Measurements from ENCODE around the gene FOXA3.

FOXA3 gene

DNA sequence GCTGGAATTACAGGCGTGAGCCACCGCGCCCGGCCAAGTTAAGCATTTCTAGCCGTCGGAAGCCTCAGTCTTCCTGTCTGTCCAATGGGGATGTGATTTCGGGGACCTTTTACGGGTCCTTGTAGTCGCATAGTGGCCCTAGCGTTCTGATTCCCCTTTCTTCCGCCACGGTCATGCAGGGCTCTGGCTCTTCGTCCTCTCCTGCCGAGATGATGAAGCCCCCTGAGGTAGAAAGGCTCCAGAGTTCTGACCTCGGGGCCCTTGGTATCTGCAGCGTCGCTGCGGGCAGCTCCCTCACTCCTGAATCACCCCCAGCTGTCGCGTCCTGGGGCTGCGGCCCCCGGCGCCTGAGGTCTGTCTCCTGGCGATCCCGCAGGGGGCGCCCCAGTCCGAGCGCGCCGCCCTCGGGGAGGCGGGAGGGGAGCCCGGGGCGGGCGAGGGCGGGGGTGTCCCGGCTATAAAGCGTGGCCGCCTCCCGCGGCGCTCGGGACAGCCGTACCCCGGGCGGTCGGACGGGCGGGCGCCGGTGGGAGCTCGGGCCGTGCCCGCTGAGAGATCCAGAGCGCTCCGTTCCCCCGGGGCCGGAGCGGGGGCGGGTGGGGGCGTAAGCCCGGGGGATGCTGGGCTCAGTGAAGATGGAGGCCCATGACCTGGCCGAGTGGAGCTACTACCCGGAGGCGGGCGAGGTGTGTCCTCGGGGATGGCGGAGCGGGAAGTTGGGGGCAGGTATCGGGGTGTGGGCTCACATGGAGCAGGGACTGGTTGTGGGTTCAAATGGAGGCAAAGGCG, at the start of gene FOXA3:
Gene FOXA3, plus strand, starts transcription at position 487 of the 789 bp plus-strand sequence. Its CDS starts 131 bp downstream, at position 618.
- DNase-seq (ENCODE audit: low read depth): peak; percentile 43

DNA sequence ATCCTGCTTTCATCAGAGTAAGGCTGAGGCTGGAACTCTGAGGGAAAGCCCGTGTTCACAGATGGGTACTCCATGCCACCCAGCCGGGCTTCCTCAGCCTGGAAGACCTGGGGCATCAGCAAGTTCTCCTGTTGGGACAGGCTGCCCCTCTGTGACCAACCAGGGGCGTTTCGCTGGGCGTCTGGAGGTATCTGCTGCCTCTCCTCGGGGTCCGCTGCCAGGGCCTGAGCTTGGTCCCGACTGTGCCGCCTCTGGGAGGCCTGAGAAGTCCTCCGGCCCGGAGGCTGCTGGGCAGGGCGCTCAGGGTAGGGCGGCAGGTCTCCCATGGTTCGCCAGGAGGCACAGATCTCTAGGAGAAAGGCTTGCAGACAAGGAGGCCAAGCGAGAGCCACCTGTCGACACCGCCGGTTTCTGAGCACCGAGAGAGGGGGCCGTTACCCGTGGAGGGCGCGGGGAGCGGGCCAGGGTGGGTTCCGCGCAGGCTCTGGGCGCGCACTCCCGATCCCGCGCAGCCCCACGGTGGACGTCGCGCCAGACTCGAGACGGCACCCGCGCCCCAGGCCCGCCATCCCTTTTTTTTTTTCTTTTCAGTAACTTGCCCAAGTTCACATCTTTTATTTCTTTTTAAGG, 49.2 kb upstream of the FOXA3 start, which contains the start of gene RSPH6A:
Gene RSPH6A, minus strand, starts transcription at position 458 of the 630 bp plus-strand sequence. Its CDS starts 132 bp downstream, at position 326.
- DNase-seq (ENCODE audit: low read depth): no peak

DNA sequence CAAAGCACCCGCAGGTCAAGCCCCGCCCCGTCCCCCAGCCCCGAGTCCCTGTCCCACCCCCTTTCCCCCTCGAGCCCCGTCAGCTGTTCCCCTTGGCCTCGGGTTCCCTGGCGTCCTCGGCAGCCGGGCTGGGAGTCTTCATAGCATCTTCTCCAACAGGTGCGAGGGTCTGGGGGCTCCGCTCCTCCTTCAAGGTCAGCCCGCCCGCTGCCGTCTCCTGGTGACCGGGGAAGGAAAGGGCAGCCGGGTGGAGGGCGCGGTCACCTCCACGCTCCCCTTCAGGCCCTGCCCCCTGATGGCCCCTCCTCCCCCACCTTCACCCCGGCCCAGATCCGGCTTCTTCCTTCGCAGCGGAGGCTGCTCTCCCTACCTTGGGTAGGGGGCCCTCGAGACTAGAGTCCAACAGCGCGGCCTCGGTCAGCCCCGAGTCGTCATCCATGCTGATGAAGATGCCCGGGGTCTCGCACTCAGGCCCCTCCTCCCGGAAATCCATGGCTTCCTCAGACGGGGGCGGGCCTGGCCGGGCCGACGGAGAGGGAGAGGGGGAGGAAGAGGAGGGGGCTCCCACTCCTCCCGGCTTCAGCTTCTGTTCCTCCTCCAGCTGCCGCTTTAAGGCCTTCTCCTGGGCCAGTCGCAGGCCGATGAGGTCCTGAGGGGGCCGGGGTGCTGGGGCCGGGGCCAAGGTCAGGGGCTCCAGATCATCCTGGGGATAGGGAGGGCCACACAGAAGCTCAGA, 48.5 kb upstream of the FOXA3 start:
- no peak for DNase-seq (ENCODE audit: low read depth)

DNA sequence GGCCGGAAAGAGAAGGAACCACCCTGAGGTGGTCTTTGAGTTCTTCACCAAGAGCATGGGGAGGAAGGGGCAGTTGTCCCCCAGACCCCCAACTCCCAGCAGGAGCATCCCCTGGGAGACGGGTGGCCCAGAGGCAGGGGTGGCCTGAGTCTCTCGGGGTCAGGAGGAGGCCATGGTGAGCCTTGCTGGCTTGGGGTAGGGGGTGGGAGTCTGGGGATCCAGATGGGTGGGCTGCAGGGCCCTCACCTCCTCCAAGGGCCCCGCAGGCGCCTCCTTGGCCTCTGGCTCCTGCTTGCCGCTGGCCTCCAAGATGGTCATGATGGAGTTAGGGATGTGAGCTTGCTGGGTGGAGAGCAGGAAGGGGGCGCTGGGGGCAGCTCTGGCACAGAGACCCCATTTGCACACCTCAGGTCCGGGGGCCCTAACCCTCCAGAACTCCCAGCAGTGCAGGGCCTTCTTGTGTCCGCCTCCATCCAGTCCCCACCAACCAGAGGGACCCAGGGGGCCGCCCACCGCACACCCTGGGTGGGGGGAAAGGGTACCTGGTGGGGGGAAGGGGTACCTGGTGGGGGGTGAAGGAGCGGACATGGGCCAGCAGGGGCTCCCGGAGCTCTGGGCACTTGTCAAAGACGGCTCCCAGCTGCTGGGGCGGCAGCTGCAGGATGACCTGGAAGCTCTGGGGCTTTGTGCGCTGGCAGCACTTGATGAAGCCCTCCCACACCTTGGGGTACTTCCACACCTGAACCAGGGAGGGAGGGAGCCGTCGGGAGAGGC, 47.7 kb upstream of the FOXA3 start:
- DNase-seq (ENCODE audit: low read depth): no peak

DNA sequence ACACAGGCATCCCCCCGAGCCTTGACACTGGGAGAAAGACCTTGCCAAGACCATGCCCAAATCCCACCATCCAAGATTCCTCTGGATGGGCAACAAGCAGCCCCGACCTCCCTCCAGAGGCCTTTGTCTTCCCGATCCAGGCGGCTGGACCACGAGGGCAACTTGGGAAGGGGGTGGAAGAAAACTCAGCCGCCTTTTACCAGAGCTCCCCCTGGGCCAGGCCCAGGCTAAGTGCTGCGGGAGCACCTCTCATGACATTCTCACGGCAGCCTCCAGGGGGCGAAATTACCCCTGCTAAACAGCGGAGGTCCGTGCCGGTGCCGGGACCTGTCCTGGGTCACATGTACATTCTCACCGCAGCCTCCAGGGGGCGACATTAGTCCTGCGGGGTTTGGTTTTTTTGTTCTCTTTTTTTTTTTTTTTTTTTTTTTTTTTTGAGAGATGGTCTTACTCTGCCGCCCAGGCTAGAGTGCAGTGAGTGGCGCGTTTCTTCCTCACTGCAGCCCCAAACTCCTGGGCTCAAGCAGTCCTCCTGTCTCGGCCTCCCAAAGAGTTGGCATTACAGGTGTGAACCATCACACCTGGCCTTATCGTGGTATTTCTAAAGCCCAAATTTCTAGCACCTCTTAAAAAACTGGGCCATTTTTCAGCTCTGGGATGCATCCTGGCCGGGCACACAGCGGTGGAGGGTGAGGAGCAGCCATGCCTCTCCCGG, 47.0 kb upstream of the FOXA3 start:
- DNase-seq (ENCODE audit: low read depth): peak; percentile 84

DNA sequence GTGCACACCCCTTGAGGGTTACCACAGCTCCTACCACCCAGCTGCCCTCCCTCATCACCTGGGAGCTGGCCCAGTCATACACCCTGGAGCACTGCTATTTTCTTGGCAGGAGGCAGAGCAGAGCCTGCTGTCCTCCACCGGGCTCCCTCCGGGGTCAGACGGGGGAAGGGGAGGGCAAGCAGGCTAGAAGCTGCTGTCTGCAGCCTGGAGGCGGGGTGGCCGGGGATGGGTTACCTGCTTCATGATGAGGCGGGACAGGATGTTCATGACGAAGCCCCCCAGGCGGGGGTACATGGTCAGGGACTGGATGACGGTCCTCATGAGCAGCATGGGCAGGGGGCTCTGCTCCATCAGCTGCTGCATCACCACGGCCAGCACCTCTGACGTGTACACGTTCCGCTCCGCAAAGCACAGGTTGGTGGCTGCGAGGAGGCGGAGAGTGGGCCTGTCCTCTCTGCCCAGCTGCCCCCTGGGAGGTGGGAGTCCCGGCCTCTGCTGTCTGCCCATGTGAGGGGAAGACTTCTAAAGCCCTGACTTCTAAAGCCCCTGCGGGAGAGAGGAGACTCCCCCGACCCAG, 46.3 kb upstream of the FOXA3 start:
- DNase-seq (ENCODE audit: low read depth): no peak

DNA sequence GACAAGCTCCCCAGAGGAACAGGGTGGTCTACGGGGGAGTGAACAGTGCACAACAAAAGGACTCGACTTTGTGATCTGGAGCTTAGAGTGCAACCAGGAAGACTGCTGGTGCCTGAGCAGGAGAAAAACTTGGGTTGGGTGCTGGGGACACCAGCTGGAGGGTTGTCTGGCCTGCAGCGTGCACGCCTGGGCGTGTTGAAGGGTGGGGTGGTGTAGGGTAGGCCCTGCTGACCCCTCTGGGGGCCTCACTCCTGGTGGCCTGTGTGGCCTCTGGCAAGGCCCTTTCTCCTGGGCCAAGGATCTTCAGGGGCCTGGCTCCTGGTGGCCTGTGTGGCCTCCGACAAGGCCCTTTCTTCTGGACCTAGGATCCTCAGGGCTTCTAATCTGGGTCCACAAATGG, 44.4 kb upstream of the FOXA3 start:
- no peak for DNase-seq (ENCODE audit: low read depth)

DNA sequence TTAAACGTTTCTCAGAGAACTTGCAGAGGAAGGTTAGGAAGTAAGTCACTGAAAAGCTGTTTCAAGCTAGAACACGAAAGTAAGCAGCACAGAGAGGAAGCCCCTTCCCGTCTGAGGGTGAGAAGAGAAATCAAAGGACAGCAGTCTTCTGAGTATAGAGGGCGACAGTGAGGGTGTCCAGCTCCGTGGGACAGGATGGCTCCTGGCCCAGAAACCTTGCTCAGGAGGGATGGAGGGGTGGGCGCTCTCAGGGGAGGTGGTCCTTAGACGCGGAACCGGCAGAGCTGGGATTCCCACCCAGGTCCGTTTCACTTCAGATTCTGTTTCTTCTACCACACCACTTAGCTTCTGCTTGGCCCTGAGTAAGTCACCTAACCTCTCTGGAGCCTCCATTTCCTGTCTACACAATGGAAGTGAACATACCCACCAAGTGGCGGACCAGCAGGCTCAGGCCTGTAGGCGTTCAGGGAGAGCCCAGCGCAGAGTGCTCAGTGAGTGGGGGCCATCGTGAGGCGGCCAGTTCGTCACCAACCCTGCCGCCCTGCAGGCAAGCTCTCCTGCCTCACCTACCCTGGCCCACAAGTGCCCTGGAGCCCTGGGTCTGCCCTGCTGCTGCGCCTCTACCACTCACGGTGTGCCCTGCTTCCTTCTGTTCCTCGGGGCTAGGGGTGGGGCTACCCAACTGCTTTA, 43.6 kb upstream of the FOXA3 start:
- DNase-seq (ENCODE audit: low read depth): no peak

DNA sequence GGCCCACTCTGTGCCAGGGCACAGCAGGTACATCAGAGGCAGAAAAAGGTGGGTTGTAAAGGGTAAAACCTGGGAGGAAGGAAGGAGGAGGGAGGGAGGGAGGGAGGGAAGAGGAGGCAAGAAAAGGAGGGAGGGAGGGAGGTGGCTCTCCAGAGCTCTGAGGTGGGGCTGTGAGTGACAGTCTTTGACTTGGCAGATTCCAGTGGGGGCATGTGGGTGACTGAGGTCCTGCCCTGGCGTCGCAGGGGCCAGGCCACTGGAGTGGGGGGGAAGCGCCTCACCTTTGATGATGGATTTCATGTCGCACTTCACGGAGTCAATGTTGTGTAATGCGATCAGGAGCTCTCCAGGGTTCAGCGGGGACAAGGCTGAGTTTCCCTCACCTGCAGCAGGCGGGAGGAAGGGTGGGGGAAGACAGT, 43.0 kb upstream of the FOXA3 start:
- no peak for DNase-seq (ENCODE audit: low read depth)

DNA sequence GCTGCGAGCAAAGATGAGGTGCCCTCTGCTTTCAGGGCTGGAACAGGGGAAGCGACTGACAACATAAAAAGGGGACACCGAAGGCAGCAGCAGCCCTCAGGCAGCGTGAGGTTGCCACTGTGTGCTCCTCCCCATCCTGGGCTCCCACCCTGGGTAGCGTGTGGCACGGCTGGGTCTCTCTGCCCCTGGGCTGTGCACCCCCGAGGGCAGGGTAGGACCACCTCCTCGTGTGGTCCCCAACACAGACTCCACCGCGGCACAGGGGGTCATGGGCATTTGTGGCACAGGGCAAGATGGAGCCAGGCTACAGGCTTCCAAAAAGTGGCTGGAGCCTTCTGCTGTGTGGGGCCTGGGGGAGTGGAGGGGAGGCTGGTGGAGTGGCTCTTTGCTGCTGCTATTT, 42.6 kb upstream of the FOXA3 start:
- DNase-seq (ENCODE audit: low read depth): no peak

DNA sequence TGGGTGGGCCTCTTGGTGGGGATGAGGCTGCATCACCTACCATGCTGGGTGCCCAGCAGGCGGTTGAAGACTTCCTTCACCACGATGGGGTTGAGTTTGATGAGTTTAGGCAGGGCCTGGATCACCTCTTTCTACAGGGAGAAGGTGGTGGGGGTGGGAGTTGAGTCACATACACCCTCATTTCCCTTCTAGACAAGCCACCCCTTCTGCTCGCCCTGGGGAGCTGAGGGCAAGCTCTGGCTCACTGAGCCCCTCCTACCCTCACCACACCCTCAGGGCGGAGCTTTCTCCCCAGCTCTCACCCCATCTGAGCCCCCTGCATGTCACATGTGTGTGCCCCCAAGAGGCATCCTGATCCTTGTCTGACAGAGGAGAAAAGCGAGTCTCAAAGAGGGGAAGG, 41.4 kb upstream of the FOXA3 start:
- no peak for DNase-seq (ENCODE audit: low read depth)

DNA sequence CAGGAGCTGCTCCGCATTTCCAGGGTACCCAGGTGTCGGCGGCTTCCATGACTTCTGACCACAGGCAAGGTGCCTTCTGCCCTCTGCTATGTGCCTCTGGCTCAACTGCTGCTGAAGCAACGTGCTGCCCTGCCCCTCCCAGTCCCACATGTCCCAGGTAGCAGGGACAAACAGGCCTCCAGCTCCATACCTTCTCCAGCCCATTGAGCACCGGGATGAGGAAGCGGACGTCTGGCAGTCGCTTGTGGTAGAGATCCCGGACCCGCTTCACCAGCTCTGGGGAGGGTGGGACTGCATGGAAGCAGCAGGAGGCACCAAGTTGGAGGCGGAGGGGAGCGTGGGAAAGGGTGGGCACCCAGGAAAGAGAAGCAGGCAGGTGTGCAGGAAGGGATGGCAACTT, 40.9 kb upstream of the FOXA3 start:
- no peak for DNase-seq (ENCODE audit: low read depth)

DNA sequence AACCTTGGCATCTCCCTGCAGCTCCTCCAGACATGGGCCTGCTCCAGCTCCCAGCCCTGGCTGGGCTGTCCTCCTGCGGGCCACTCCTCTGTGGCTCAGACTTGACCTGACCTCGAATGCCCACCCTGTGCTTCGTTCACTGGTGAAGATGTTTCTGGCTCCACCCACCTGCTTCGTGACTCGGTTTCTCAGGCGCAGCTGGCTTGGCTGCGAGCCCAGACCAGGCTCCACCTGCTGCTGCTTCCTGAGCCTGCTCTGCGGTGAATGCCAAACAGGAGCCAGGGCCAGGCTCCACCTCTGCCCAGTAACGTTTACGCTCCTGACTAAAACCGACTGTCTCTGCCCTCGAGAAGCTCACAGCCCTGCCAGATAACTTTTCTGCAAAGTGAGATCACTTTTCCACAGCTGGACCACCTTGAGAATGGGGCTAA, 40.1 kb upstream of the FOXA3 start:
- no peak for DNase-seq (ENCODE audit: low read depth)

DNA sequence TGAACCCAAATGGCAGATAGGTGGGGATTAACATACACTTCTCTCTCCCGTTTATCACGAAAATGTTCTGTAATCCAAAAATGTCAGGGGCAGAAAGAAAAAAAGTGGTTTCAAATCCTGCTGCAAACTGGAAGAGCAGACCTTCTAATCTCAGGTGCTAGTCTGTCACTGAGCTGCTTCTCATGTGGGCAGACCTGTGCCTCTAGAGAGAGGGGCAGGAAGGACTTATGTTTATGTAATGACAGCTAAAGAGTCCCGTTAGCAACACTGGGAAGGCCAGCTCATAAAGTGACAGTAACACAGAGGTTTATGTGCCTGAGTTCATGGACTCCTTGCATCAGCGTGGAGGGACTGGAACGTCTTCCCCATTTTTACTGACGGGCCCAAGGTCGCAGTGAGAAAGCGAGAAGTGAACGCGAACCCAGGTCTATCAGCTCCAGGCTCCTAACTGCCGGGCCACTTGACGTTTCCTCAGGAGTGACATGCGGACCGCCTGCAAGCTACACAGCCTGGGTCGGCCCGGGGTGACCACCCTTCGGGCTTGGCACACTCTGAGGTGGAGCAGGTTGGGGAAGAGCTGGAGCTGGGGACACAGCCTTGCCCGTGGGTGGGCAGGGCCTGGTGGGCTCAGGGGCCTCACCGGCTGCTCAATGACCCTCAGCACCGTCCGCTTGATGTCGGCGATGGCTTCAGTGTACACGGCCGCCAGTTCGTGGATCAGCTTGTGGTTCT, 39.4 kb upstream of the FOXA3 start:
- no peak for DNase-seq (ENCODE audit: low read depth)

DNA sequence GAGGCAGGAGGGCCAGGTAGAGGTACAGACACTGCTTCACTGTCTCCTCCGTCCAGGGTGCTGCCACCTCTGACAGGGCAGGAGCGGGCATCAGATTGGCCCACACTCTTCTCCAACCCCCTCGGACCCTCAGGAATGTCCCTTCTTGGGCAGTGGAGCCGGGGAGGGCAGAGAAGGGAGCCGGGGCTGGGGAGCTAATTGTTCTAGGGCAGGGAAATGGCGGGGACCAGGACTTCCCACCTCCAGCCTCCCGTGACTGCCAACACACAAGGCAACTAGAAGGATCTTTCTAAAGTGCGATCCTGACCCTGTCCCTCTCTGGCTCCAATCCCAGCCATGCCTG, 38.9 kb upstream of the FOXA3 start:
- DNase-seq (ENCODE audit: low read depth): no peak

DNA sequence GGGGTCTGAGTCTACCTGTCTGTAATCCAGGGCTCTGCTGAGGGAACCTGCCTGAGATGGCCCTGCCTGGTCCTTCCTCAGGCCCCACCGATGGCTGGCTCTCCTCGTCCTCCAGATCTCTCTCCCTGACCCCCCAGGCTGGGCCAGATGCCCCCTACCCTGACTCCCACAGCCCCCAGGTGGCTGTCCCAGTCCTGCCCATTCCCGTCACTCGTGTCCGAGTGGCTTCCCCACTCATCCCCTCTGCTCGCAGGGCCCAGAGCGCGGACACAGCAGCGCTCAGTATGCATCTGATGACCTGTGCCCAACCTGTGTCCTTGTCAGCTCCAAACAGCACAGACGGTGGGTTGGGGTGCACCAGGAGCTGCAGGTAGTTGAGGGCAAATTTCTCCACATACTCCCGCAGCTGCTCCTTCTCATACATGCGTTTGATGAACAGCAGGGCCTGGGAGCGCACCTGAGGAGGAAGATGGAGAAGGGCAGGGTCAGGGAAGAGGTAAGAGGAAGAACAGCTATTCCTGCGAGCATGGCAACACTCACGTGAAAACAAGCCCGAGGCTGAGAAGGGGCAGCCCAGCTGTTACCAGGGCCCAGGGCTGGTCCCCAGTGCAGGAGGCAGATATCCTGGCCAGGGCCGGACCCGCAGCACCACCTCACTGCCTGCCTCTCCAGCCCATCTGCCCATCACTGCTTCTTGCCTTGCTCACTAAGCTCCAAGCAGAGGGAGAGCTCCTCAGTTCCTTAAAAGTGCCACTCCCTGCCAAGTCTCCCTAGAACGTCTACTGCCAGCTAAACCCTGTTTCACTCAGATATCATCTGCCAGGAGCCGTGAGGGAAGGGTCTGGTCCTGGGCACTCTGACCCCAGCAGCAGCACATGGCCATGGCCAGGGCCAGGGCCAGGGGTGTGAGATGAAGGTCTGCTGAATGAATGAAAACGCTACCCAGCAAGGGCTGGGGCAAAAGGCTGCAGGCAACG, 37.9 kb upstream of the FOXA3 start:
- DNase-seq (ENCODE audit: low read depth): no peak

DNA sequence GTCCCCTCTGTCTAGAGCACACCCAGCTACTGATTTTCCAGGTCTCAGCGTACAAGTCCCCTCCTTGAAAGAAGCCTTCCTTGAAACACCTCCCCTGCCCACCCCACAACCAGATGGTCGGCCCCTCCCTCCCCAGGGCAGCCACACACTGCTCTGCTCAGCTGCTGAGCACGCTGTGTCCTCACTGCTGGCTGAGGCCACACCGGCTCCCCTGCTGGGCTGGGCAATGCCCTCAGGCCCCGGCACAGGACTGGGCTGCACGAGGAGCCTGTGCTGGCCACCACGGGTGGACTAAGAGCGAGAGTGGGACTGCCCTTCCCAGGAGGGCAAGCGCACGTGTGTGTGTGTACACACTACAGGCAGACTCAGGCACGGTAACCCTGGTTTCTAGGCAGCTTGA, 37.2 kb upstream of the FOXA3 start:
- DNase-seq (ENCODE audit: low read depth): no peak

DNA sequence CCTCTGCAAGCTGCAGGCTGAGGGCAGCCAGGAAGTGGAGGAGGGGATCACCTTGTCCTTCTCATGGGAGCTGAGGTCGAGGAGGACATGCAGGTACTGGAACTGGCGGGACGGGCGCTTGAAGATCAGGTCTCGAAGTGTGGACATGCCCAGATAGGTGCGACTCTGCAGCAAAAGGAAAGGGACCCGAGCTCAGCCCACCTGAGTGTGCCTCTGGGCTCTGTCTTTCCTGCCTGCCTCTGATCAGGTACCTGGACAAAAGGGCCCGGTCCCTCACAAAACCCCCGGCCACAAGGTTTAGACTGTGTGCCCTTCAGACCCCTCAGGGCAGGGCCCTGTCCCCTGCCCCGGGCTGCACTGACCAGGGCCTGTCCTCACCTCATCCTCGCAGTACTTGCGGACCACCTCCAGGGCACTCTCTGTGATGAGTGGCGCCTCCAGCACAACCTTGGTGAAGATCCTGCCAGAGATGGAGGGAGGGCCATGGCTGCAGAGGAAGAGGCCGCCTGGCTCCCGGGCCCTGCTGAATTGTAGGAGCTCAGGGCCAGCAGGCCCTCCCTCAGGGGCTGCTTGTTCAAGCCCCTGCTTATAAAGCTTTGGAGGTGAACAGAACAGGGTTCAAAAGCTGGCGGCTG, 36.5 kb upstream of the FOXA3 start:
- DNase-seq (ENCODE audit: low read depth): no peak
